GM19239 (cell line): Measurements from ENCODE around the gene STPG1.

Experiments used
- DNase-seq: peaks from one replicate; pipeline ENCODE4 v3.0.0; 2011; ENCODE audit warnings: low spot score; ENCODE audit not compliant: insufficient read length
- FAIRE-seq: peaks from 2 replicates; lab custom pipeline; 2011; peaks lifted over from hg19 to GRCh38; lab: Jason Lieb, UNC

STPG1 gene

GRCh38 chr1:24322470-24323177 lies 91.0 kb downstream of the STPG1 start:
- DNase-seq: no peak
- FAIRE-seq: no peak

GRCh38 chr1:24321697-24322469 lies 91.7 kb downstream of the STPG1 start:
- DNase-seq (peak; percentile 68), FAIRE-seq (no peak)

DNA sequence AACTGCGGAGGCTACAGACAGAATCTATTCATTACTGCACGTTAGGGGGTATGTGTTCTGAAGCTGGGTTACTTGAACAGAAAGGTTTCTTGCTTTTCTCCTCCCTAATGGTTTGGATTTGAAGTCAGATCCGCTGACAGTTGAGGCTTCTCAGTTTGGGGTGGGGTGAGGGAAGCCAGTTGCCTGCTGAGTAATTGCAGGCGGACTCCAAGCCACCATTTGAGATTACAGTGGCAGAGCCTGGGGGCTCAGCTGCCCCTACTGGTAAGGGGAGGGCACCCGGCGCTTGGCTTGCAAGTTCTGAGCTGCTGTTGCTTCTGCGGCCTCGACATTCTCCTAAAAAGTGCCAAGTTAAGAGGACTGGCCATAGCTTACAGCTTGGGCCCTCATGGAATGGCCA lies 92.5 kb downstream of the STPG1 start:
- peak; percentile 18 for FAIRE-seq

DNA sequence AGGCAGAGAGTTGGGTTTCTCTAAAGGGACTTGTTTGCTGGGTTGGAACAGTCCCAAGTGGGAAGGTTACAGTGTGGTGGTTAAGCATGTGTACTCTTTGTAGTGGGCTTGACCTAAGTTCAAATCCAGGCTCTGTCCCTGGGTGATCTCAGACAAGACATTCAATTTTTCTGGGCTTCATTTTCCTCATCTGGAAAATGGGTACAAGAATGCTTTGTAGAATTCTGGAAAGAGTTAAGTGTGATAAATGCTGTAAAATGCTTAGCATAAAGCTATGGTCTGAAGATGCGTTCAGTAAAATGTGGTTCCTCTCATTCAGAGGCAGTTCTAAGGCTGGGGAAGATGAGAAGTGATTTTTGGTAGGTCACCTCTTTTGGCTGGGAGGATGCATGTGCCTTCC lies 93.6 kb downstream of the STPG1 start:
- no peak for FAIRE-seq
- no peak for DNase-seq

More for the DNA sequence above, 92.5 kb downstream of the STPG1 start:
- no peak for DNase-seq

- FAIRE-seq (no peak), DNase-seq (no peak)
Measured at GRCh38 chr1:24319312-24319863, 94.2 kb downstream of the STPG1 start, which contains the start of gene GRHL3. Gene GRHL3 (plus strand): TSS chr1:24319357. CDS start chr1:24319552, 195 bp downstream.

- FAIRE-seq (no peak), DNase-seq (no peak)
Measured at GRCh38 chr1:24318615-24319311, 94.8 kb downstream of the STPG1 start.

GRCh38 chr1:24317956-24318614 lies 95.5 kb downstream of the STPG1 start:
- FAIRE-seq (no peak), DNase-seq (no peak)

- no peak for DNase-seq
- FAIRE-seq: no peak
Measured at GRCh38 chr1:24317081-24317480, 96.5 kb downstream of the STPG1 start.

- no peak for FAIRE-seq
- DNase-seq: no peak
Measured at GRCh38 chr1:24316645-24317044, 96.9 kb downstream of the STPG1 start.

DNA sequence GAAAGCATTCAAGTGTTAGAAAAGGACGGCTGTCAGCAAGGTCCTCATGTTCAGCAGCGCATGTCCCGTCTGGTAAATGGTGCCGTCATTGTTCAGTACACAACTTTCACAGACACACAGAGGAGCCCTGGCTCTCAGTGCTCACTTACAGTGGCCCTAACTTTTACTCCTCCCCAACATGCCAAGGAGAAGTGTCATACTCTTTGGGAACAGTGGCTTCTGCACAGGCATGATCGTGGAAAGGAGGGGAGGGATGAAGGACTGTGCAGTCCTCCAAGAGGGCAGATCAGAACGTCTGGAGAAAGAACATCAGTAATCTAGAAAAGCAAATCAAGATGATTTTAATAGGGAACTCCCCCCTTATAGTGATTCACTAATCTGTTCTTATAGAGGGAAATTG lies 98.2 kb downstream of the STPG1 start:
- DNase-seq: no peak
- no peak for FAIRE-seq

DNA sequence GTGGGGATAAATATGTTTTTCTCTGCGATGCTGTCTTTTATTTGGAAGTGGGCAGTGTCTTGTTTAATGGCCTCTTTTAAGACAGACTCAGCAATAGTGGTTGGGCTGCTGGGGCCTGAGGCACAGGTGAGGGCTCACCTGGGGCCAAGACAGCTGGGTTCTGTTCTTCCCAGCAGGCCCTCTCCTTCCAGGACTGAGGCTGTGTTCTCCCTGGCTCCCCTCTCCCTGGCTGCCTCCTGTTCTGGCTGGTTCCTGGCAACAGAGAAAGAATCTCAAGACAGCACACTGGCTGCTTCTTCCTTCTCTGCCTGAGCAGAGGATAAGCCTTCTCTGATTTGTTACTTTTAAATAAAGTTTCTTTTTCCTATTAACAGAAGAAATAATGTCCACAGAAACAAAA lies 101.8 kb downstream of the STPG1 start:
- FAIRE-seq (no peak), DNase-seq (no peak)

GRCh38 chr1:24311234-24311633 lies 102.3 kb downstream of the STPG1 start:
- no peak for FAIRE-seq
- DNase-seq: no peak

DNA sequence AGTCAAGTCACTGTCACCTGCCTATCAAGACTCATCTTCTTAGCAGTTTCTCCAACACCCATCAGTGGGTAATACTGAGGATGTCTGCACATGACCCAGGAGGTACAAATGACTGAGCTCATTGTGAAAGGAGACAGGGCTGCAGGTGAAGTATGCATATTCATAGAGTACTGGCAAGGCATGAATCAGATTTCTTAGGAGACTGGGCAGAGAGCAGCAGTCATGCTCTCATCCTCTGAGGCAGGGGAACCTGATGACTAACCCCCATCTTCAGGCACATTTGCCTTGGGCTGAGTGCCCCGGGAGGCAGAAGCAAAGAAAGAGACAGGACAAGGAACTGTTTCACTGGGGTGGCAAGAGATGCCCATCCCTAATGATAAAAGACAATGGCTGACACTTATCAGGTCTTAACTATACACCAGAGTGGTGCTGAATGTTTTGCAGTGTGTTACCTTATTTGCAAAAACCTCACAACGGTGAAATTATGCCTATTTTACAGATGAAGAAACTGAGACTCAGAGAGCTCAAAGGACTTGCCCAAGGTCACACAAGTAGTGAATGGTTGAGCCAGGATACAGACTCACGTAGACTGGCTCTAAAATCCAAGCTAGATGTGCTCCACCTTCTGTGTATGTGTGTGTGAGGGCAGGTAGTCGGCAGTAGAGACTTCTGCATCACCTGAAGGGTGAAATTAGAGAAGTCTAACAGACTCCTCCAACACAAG lies 103.7 kb downstream of the STPG1 start:
- DNase-seq: no peak

DNA sequence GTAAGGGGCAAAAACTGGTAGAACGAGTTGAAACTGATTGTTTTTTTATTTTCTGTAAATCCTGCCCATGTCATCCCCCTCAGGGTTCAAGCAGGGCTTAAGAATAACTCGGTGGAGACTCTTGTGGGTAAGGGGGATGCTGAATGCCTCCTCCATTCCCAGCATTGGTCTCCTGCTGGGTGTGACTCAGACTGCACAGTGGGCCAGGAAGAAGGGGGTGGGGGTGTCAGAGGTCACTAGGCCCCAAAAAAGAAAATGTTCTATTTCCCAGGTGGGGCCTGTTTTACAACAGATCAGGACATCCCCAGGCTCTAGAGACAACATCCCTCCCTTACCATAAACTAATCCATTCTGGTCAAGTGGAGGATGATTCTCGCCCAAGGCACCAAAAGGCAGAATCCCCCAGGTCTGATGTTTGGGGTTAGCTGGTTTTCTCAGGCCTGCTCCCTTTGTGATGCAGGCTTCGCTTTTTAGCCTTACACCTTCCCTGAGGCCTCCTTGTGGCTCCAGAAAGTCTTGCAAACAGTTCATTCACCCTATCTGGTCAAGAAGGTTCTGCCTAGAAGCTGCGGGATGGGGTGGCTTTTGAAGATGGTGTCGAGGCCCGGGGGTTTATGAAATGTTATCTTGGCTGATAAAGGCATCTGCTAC lies 105.1 kb downstream of the STPG1 start:
- no peak for DNase-seq
- FAIRE-seq: no peak

More for the DNA sequence above, 103.7 kb downstream of the STPG1 start:
- no peak for FAIRE-seq
